ENCODE results near the gene SEC14L5.

The SEC14L5 gene

DNA sequence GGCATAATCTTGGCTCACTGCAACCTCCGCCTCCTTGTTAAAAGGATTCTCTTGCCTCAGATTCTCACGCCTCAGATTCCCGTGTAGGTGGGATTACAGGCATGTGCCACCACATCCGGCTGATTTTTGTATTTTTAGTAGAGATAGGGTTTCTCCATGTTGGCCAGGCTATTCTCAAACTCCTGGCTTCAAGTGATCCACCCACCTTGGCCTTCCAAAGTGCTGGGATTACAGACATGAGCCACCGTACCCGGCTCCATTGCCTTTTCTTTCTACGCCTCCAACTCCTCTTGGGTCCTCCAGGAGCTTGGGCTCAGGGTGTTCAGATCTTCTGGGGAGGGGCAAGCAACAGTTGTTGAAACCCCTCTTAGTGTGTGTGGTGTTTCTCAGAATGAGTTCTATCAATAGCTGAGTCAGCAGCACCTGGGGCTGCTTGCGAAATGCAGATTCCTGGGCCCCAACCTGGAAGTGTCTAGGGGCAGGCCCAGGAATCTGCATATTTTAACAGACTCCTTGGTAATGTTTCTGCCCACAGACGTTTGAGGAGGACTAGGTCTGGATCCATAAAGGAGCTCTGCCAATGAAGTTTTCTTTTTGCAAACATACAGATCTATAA is 31.4 kb downstream of the SEC14L5 start:
- no peak for DNase-seq (ENCODE audit: low spot score in 2 of 2)
- Histone ChIP-seq H3K4me3 (no peak overlapping the region), H3K27me3 (ENCODE audit: low read depth) (peaks cover 57% of the 10 kb centered on the region), H3K36me3 (replicated peaks) (no peaks in the 10 kb centered on the region), H3K9me3 (no peaks in the 10 kb centered on the region), H3K4me1 (no peaks in the 10 kb centered on the region)
- in situ Hi-C loops (cut with MboI; ENCODE audit: low sequenced_read_pairs), result no loop called here

DNA sequence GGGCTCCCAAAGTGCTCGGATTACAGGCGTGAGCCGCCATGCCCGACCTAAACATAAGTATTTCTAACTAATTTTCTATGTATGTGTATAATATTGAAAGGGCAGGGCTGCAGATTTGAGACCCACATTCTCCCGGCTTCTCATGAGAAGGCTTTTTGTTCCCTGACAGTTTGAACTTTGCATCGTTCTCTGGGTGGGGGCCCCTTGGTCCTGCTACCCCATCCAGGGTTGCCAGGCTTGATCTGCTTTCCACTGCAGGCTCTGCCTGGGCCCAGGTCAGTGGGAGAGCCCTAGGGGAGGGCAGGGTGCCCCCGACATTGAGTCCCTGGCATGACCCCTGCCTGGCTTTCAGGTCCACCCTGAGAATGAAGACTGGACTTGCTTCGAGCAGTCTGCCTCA is 32.3 kb downstream of the SEC14L5 start:
- Histone ChIP-seq H3K4me3 (no peak overlapping the region), H3K4me1 (no peaks in the 10 kb centered on the region), H3K27me3 (ENCODE audit: low read depth) (peaks cover 51% of the 10 kb centered on the region), H3K9me3 (no peaks in the 10 kb centered on the region), H3K36me3 (replicated peaks) (no peaks in the 10 kb centered on the region)
- in situ Hi-C loops (cut with MboI; ENCODE audit: low sequenced_read_pairs), result no loop called here
- DNase-seq (ENCODE audit: low spot score in 2 of 2), result no peak

DNA sequence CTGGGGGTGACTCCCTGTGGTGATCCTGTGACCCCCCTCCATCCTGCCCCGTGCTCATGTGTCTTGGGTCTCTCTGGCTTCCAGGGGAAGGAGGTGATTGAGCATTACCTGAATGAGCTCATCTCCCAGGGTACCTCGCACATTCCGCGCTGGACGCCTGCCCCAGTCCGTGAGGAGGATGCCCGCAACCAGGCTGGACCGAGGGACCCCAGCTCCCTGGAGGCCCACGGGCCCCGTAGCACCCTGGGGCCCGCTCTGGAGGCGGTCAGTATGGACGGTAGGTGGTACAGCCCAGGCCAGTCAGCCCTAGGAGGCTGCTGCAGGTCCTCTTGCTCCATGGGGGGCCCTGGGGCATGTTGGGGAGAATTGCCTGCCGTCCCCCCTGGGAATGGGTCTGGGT is 33.6 kb downstream of the SEC14L5 start:
- no peak for DNase-seq (ENCODE audit: low spot score in 2 of 2)
- H3K36me3 ChIP-seq (replicated peaks), result no peaks in the 10 kb centered on the region
- no peak overlapping the region for H3K4me3 ChIP-seq
- no peaks in the 10 kb centered on the region for H3K4me1 ChIP-seq
- no peaks in the 10 kb centered on the region for H3K9me3 ChIP-seq
- in situ Hi-C loops (cut with MboI; ENCODE audit: low sequenced_read_pairs), result no loop called here
- H3K27me3 ChIP-seq (ENCODE audit: low read depth), result peaks cover 39% of the 10 kb centered on the region

DNA sequence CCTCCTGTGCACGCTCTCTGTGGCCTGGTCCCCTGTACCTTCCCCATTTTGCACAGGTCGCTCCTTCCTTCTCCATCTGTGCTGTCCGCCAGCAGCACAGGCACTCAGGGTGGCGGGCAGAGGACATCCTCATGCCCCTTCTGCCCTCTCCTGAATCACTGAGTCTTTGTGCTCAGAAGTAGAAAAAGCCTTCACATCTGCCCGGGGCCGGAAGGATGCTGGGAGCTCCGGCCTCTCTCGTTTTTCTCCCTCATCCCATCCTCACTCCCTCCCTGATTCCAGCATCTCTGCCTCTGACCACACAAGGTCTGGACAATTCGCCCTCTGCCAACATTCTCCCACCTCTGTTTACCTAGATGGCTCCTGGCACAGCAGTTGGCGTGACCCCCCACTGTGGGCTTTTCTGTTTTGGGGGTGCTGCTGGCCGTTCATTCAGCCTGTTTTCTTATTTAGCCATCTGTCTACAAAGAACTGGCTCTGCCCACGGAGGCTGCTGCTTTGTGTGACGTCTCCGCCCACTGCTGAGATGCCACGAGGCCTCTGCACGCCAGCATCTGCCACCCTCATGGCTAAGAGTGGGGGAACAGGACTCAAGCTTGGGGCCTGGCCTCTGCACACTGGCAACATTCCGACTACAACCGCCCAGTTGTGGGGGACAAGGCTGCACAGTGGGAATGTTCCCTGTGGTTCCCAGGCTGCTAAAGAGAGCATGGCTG is 36.7 kb downstream of the SEC14L5 start:
- Histone ChIP-seq H3K4me1 (no peaks in the 10 kb centered on the region), H3K36me3 (replicated peaks) (no peaks in the 10 kb centered on the region), H3K9me3 (no peaks in the 10 kb centered on the region), H3K4me3 (no peak overlapping the region), H3K27me3 (ENCODE audit: low read depth) (peaks cover 13% of the 10 kb centered on the region)
- in situ Hi-C loops (cut with MboI; ENCODE audit: low sequenced_read_pairs), result no loop called here
- DNase-seq (ENCODE audit: low spot score in 2 of 2), result no peak

DNA sequence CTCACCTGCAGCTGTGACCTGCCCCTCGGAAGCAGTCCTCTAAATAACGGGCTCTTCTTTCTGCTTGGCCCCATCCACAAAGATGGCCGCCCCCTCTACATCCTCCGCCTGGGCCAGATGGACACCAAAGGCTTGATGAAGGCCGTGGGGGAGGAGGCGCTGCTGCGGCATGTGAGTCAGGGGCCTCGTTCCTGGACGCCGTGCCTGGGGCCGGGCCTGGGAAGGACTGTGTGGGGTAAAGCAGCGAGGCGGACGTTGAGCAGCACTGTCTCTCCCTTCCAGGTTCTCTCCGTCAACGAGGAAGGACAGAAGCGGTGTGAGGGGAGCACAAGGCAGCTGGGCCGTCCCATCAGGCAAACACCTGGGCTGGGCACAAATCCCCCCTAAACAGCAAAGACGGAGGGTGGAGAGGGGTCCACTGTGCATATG is 42.5 kb downstream of the SEC14L5 start:
- in situ Hi-C loops (cut with MboI; ENCODE audit: low sequenced_read_pairs), result no loop called here

DNA sequence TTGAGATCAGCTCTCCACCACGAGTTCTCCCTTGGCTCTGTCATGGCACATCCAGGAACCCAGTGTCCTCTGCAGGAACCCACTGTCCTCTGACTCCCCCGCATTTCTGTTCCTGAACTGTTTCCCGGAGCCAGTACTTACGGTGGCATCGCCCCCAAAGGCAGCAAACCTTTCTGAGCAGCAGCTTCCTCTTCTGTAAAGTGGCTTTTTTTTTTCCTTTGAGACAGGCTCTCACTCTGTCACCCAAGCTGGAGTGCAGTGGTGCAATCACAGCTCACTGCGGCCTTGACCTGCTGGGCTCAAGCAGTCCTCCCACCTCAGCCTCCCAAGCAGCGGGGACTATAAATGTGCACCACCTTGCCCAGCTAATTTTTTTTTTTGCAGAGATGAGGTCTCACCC is 43.4 kb downstream of the SEC14L5 start:
- in situ Hi-C loops (cut with MboI; ENCODE audit: low sequenced_read_pairs), result no loop called here
- H3K36me3 ChIP-seq (replicated peaks), result no peaks in the 10 kb centered on the region
- H3K4me1 ChIP-seq, result no peaks in the 10 kb centered on the region
- no peak overlapping the region for H3K4me3 ChIP-seq
- H3K9me3 ChIP-seq, result no peaks in the 10 kb centered on the region
- DNase-seq (ENCODE audit: low spot score in 2 of 2), result no peak
- H3K27me3 ChIP-seq (ENCODE audit: low read depth), result no peaks in the 10 kb centered on the region

More for the DNA sequence above, 42.5 kb downstream of the SEC14L5 start:
- no peak for DNase-seq (ENCODE audit: low spot score in 2 of 2)
- Histone ChIP-seq H3K36me3 (replicated peaks) (no peaks in the 10 kb centered on the region), H3K4me1 (no peaks in the 10 kb centered on the region), H3K27me3 (ENCODE audit: low read depth) (no peaks in the 10 kb centered on the region), H3K9me3 (no peaks in the 10 kb centered on the region), H3K4me3 (no peak overlapping the region)

DNA sequence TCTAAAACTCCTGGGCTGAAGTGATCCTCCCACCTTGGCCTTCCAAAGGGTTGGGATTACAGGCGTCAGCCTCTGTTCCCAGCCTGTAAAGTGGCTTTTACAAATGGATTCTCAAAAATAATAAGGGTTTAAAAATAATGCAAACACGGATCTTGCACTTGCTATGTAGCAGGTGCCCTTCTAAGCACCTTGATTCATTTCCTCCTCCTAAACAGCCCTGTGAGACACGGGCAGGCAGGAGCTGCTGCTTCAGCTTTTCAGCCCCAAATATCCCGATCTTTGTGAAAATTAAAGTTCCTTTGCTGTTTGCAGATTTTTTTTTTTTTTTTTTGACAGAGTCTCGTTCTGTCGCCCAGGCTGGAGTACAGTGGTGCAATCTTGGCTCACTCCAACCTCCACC is 43.9 kb downstream of the SEC14L5 start:
- Histone ChIP-seq H3K9me3 (no peaks in the 10 kb centered on the region), H3K4me1 (no peaks in the 10 kb centered on the region), H3K27me3 (ENCODE audit: low read depth) (no peaks in the 10 kb centered on the region), H3K36me3 (replicated peaks) (no peaks in the 10 kb centered on the region), H3K4me3 (no peak overlapping the region)
- DNase-seq (ENCODE audit: low spot score in 2 of 2), result no peak
- in situ Hi-C loops (cut with MboI; ENCODE audit: low sequenced_read_pairs), result no loop called here

DNA sequence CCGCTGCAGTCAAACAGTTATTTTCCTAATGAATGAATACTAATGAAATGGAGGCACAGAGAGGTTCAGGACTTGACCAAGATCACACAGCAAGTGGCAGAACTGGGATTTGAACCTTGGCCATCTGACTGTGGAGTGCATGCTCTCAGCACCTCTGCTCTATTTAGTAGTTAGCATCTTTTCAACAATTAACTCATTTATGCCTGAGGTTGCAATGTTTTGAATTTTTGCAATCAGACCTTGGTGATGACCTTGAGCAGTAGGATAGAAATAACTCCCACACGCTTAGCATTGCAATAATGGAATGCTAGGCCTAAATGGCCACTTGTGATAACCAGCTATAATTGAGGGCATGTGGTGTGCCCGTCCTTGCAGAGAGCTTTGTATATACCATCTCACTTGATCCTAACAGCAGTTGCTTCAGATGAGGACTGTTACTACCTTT is 44.6 kb downstream of the SEC14L5 start:
- H3K4me3 ChIP-seq, result no peak overlapping the region
- DNase-seq (ENCODE audit: low spot score in 2 of 2), result no peak
- H3K27me3 ChIP-seq (ENCODE audit: low read depth), result no peaks in the 10 kb centered on the region
- in situ Hi-C loops (cut with MboI; ENCODE audit: low sequenced_read_pairs), result no loop called here
- H3K9me3 ChIP-seq, result no peaks in the 10 kb centered on the region
- H3K36me3 ChIP-seq (replicated peaks), result no peaks in the 10 kb centered on the region
- H3K4me1 ChIP-seq, result no peaks in the 10 kb centered on the region

DNA sequence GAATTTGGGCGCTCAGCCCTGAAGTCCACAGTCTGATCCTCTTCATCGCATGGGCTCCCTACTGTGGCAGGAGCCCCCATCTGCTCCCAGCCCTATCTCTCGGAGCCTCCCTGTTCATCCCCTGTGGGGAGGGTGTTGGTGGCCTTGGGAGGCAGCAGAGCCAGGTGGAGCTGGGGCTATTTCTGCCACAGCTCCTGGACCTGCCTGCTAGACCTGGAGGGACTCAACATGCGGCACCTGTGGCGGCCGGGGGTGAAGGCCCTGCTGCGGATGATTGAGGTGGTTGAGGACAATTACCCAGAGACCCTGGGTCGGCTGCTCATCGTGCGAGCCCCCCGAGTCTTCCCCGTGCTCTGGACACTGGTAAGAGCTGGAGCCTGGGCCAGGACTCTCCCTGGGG is 45.1 kb downstream of the SEC14L5 start:
- in situ Hi-C loops (cut with MboI; ENCODE audit: low sequenced_read_pairs), result no loop called here
- H3K4me1 ChIP-seq, result no peaks in the 10 kb centered on the region
- no peaks in the 10 kb centered on the region for H3K9me3 ChIP-seq
- H3K36me3 ChIP-seq (replicated peaks), result no peaks in the 10 kb centered on the region
- DNase-seq (ENCODE audit: low spot score in 2 of 2), result no peak
- H3K4me3 ChIP-seq, result no peak overlapping the region
- H3K27me3 ChIP-seq (ENCODE audit: low read depth), result no peaks in the 10 kb centered on the region

DNA sequence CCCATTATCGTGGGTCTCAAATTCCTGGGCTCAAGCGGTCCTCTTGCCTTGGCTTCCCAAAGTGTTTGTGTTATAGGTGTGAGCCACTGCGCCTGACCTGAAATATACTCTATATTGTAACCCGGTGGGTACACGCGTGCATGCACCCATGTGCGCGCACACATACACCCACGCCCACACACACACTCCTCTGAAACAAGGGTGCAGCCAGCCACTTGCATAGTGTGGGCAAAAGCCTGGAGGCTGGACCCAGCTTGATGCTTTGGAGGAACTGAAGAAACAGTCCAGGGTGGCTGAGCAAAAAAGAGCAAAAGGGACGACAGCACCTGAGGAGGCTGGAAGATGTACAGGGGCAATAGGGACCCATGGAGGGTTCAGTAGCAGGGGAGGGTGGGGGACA is 45.7 kb downstream of the SEC14L5 start:
- Histone ChIP-seq H3K27me3 (ENCODE audit: low read depth) (no peaks in the 10 kb centered on the region), H3K4me3 (no peak overlapping the region), H3K4me1 (no peaks in the 10 kb centered on the region), H3K36me3 (replicated peaks) (no peaks in the 10 kb centered on the region), H3K9me3 (no peaks in the 10 kb centered on the region)
- no peak for DNase-seq (ENCODE audit: low spot score in 2 of 2)
- in situ Hi-C loops (cut with MboI; ENCODE audit: low sequenced_read_pairs), result no loop called here

DNA sequence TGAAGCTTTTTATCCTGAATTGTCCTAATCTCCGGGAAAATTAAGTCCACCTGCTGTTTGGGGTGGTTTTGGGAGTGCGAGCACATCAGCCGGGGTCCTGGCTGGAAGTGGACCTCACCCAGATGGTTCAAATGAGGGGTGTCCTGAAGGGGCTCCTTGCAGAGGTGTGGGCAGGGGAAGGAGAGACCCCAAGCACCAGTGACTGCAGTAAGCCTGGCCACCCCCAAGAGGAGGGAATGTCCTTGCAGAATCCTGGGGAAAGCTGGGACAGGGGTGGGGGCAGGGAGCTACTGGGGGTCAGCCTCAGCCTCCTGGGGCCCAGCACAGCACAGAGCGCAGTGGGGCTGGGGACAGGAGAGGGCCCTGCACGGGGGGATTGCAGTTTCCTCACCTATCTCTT is 46.2 kb downstream of the SEC14L5 start:
- H3K9me3 ChIP-seq, result no peaks in the 10 kb centered on the region
- H3K4me3 ChIP-seq, result no peak overlapping the region
- no peaks in the 10 kb centered on the region for H3K36me3 ChIP-seq (replicated peaks)
- no peaks in the 10 kb centered on the region for H3K27me3 ChIP-seq (ENCODE audit: low read depth)
- H3K4me1 ChIP-seq, result no peaks in the 10 kb centered on the region
- in situ Hi-C loops (cut with MboI; ENCODE audit: low sequenced_read_pairs), result no loop called here
- no peak for DNase-seq (ENCODE audit: low spot score in 2 of 2)

DNA sequence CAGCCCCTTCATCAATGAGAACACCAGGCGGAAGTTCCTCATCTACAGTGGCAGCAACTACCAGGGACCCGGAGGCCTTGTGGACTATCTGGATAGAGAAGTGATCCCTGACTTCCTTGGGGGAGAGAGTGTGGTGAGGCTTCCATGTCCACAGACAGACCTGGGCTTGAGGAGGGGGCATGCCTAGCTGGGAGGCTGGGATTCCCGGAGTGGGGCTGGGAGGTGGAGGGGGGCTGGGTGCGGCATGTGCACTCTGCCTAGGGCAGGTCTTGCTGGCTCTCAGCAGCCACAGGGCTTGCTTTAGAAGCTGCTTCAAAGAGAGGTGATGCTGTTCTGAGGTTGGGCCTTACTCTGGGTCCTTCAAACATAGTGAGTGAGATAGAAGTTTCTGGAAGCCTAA is 47.8 kb downstream of the SEC14L5 start:
- H3K4me3 ChIP-seq, result no peak overlapping the region
- no peaks in the 10 kb centered on the region for H3K36me3 ChIP-seq (replicated peaks)
- in situ Hi-C loops (cut with MboI; ENCODE audit: low sequenced_read_pairs), result no loop called here
- no peak for DNase-seq (ENCODE audit: low spot score in 2 of 2)
- H3K27me3 ChIP-seq (ENCODE audit: low read depth), result no peaks in the 10 kb centered on the region
- no peaks in the 10 kb centered on the region for H3K4me1 ChIP-seq
- H3K9me3 ChIP-seq, result no peaks in the 10 kb centered on the region

DNA sequence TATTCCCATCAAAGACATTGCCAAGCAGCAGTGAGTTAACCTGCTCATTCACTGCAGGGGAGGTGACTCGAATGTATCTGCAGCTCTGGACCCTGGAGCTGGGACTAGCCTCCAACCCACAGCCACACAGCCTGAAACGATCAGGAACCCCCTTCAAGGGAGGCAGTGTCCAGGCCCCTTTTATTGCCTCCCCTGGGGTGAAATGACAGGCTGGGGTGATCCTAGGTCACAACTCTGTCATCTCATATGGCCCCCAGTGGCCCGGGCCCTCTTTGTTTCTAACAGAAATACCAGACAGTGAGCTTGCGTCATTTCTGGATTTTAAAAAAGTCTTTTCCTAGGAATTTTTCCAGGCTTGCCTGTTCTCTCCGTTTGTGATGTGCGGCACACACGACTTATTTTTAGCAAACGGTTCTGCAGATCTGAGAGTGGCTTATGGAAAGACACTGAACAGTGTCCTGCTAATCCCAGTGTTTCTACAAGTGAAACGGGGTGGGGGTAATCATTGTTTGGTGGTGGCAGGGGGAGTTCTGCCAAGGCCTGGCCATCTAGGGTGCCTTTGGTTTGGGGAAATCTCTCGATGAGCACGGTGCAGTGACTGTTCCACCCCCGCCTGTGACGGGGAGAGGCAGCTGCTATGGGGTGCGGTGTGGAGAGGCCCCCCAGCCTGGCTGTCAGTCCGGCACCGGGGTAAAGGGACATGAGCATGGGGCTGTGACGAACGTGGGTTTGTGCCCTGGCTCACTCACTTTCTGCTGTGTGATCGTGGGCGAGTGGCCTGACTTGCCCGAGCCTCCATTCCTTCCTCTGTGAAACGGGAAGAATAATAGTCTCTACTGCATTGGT is 48.4 kb downstream of the SEC14L5 start:
- in situ Hi-C loops (cut with MboI; ENCODE audit: low sequenced_read_pairs), result no loop called here
- no peaks in the 10 kb centered on the region for H3K4me1 ChIP-seq
- H3K36me3 ChIP-seq (replicated peaks), result no peaks in the 10 kb centered on the region
- no peak for DNase-seq (ENCODE audit: low spot score in 2 of 2)
- H3K4me3 ChIP-seq, result no peak overlapping the region
- 0 out of 2 replicates have a peak, but pooled peaks cover 2% of the 10 kb centered on the region for H3K27me3 ChIP-seq (ENCODE audit: low read depth)
- no peaks in the 10 kb centered on the region for H3K9me3 ChIP-seq

DNA sequence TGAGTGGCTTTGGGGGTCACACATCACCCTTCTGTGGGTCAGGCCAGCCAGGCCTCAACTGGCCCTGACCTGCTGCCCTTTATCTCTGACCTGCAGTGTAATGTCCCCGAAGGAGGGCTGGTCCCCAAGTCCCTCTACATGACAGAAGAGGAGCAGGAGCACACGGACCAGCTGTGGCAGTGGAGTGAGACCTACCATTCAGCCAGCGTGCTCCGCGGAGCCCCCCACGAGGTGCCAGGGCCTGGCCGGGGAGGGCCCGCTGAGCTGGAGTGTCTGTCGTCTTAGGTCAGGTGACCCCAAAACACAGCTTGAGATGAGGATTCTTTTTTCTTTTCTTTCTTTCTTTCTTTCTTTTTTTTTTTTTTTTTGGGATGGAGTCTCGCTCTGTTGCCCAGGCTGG is 49.1 kb downstream of the SEC14L5 start:
- no peak overlapping the region for H3K4me3 ChIP-seq
- no peaks in the 10 kb centered on the region for H3K9me3 ChIP-seq
- H3K36me3 ChIP-seq (replicated peaks), result no peaks in the 10 kb centered on the region
- in situ Hi-C loops (cut with MboI; ENCODE audit: low sequenced_read_pairs), result no loop called here
- H3K27me3 ChIP-seq (ENCODE audit: low read depth), result 0 out of 2 replicates have a peak, but pooled peaks cover 2% of the 10 kb centered on the region
- H3K4me1 ChIP-seq, result no peaks in the 10 kb centered on the region
- DNase-seq (ENCODE audit: low spot score in 2 of 2), result no peak
